GM23338 (cell line): ENCODE measurements around the gene BCL2L2. TPM values are rescaled to one million over a fixed set of nuclear protein-coding genes. Genes with fewer than 3 reads are reported as not detected.
A peak's percentile ranks its signal among the peaks of the same experiment; 100 is the strongest.

ENCODE experiments used
- ATAC-seq: fragments of 200-7000 bp; cut with Tn5 transposase; 3 replicates; pipeline ENCODE4 v1.9.1; 2020
- DNase-seq: peaks from one replicate; pipeline ENCODE4 v3.0.0-alpha.2; 2015; ENCODE audit warnings: low spot score
- H2AFZ ChIP-seq: fragments of 200-600 bp; sonication (generic); 2 replicates; pipeline ENCODE4 v1.8.0; 2016; ENCODE audit warnings: antibody characterized with exemption, mild to moderate bottlenecking, moderate library complexity
- H3F3A ChIP-seq: fragments of 200-600 bp; sonication (generic); replicated peaks from 2 replicates; pipeline ENCODE4 v1.8.0; 2017; ENCODE audit warnings: antibody characterized with exemption, mixed run types, low read depth
- H3K27ac ChIP-seq: fragments of 200-600 bp; sonication (generic); 2 replicates; pipeline ENCODE4 v1.6.1; 2016; ENCODE audit warnings: low read depth
- H3K27me3 ChIP-seq: fragments of 200-600 bp; sonication (generic); 2 replicates; pipeline ENCODE4 v1.8.0; 2016; ENCODE audit warnings: mild to moderate bottlenecking, mixed run types, moderate library complexity; ENCODE audit not compliant: insufficient read depth
- H3K36me3 ChIP-seq: fragments of 200-600 bp; sonication (generic); 2 replicates; pipeline ENCODE4 v1.8.0; 2016; ENCODE audit warnings: mild to moderate bottlenecking; ENCODE audit not compliant: insufficient read depth
- H3K4me1 ChIP-seq: fragments of 200-600 bp; sonication (generic); 2 replicates; pipeline ENCODE4 v1.8.0; 2016; ENCODE audit warnings: mild to moderate bottlenecking, moderate library complexity; ENCODE audit not compliant: insufficient read depth
- H3K4me2 ChIP-seq: fragments of 200-600 bp; sonication (generic); 2 replicates; pipeline ENCODE4 v1.7.1; 2017; ENCODE audit warnings: mixed run types
- H3K4me3 ChIP-seq: fragments of 200-600 bp; sonication (generic); 2 replicates; pipeline ENCODE4 v1.6.1; 2016; ENCODE audit warnings: mixed run types
- H3K79me2 ChIP-seq: fragments of 200-600 bp; sonication (generic); replicated peaks from 2 replicates; pipeline ENCODE4 v1.8.0; 2017; ENCODE audit warnings: mild to moderate bottlenecking; ENCODE audit not compliant: insufficient read depth
- H3K9me2 ChIP-seq: fragments of 200-600 bp; sonication (generic); 2 replicates; pipeline ENCODE4 v1.8.0; 2017; ENCODE audit not compliant: insufficient read depth
- H4K20me1 ChIP-seq: fragments of 200-600 bp; sonication (generic); replicated peaks from 2 replicates; pipeline ENCODE4 v1.8.0; 2017; ENCODE audit warnings: mild to moderate bottlenecking; ENCODE audit not compliant: insufficient read depth
- H3K27ac Mint-ChIP-seq: 2 replicates; pipeline ENCODE4 v1.8.0; 2020; ENCODE audit warnings: inconsistent platforms, mild to moderate bottlenecking, moderate library complexity, mixed read lengths
- H3K27me3 Mint-ChIP-seq: 3 replicates; pipeline ENCODE4 v1.8.0; 2022; ENCODE audit warnings: low read depth, mild to moderate bottlenecking, moderate library complexity, mixed read lengths, inconsistent platforms; ENCODE audit not compliant: insufficient read depth, poor library complexity
- H3K36me3 Mint-ChIP-seq: 3 replicates; pipeline ENCODE4 v1.8.0; 2021; ENCODE audit warnings: low read depth, mild to moderate bottlenecking, inconsistent platforms, moderate library complexity, mixed read lengths
- H3K4me1 Mint-ChIP-seq: 3 replicates; pipeline ENCODE4 v1.8.0; 2020; ENCODE audit warnings: mild to moderate bottlenecking, inconsistent platforms, mixed read lengths
- H3K4me3 Mint-ChIP-seq: 3 replicates; pipeline ENCODE4 v1.8.0; 2021; ENCODE audit warnings: moderate library complexity, mild to moderate bottlenecking, inconsistent platforms, mixed read lengths
- H3K9me3 Mint-ChIP-seq: 3 replicates; pipeline ENCODE4 v1.8.0; 2020; ENCODE audit warnings: moderate library complexity, mild to moderate bottlenecking, inconsistent platforms, mixed read lengths
- CREB1 ChIP-seq: fragments of 250-450 bp; sonication (Bioruptor Pico); IDR thresholded peaks from 2 replicates; pipeline ENCODE4 v1.5.0; 2020; ENCODE audit warnings: low read depth, mild to moderate bottlenecking, moderate library complexity
- EZH2 ChIP-seq: fragments of 200-600 bp; sonication (generic); IDR thresholded peaks from one replicate; pipeline ENCODE4 v1.8.0; 2017; ENCODE audit warnings: antibody characterized with exemption, mild to moderate bottlenecking, low read depth; ENCODE audit not compliant: unreplicated experiment
- JUNB ChIP-seq: IDR thresholded peaks from one replicate; pipeline ENCODE4 v1.6.1; 2016; ENCODE audit warnings: antibody characterized with exemption; ENCODE audit not compliant: unreplicated experiment
- NANOG ChIP-seq: IDR thresholded peaks from 2 replicates; pipeline ENCODE4 v1.6.1; 2016; ENCODE audit warnings: antibody characterized with exemption, borderline replicate concordance
- POLR2AphosphoS5 ChIP-seq: IDR thresholded peaks from 2 replicates; pipeline ENCODE4 v1.6.1; 2016; ENCODE audit warnings: antibody characterized with exemption, low read depth
- STAT1 ChIP-seq: IDR thresholded peaks from one replicate; pipeline ENCODE4 v1.6.1; 2016; ENCODE audit warnings: antibody characterized with exemption; ENCODE audit not compliant: unreplicated experiment
- ZNF114 ChIP-seq: fragments of 250-450 bp; sonication (Bioruptor Pico); IDR thresholded peaks from 2 replicates; pipeline ENCODE4 v1.5.0; 2020; ENCODE audit warnings: mild to moderate bottlenecking, moderate library complexity
- ZNF331 ChIP-seq: fragments of 250-450 bp; sonication (Bioruptor Pico); IDR thresholded peaks from 2 replicates; pipeline ENCODE4 v1.5.0; 2020; ENCODE audit warnings: low read depth, mild to moderate bottlenecking, moderate library complexity
- polyA plus RNA-seq: library from polyadenylated mRNA; unstranded; fragments of >200 nt; fragmentation: Nextera tagmentation; extraction: Ambion mirVana; gene quantifications from 2 replicates; pipeline ENCODE4 v1.2.1, GENCODE V29; 2016
- total RNA-seq: library from RNA; depleted of rRNA; stranded (reverse); fragments of >200 nt; shearing (Covaris generic); gene quantifications from 2 replicates; pipeline ENCODE4 v1.2.3, GENCODE V29; 2014
- TF ChIP-seq, protein P1 (sequence below), 2 experiments: fragments of 200-600 bp in 1 of 2; sonication (generic) in 1 of 2; conservative IDR thresholded peaks; 2 replicates each; pipeline versions ENCODE4 v1.5.1 to v1.6.1; 2016 to 2017; ENCODE audit warnings: antibody characterized with exemption in 2 of 2, low read depth in 2 of 2, mild to moderate bottlenecking in 2 of 2, moderate library complexity in 1 of 2
- TF ChIP-seq, protein P2 (sequence below): IDR thresholded peaks from one replicate; pipeline ENCODE4 v1.6.1; 2018; ENCODE audit warnings: antibody characterized with exemption; ENCODE audit not compliant: unreplicated experiment
- TF ChIP-seq, protein P3 (sequence below): IDR thresholded peaks from 2 replicates; pipeline ENCODE4 v1.6.1; 2016; ENCODE audit warnings: antibody characterized with exemption

BCL2L2 gene
- total and polyA plus RNA-seq, 2 experiments from 2014 or later, result 3.5 to 12.3 TPM

DNA sequence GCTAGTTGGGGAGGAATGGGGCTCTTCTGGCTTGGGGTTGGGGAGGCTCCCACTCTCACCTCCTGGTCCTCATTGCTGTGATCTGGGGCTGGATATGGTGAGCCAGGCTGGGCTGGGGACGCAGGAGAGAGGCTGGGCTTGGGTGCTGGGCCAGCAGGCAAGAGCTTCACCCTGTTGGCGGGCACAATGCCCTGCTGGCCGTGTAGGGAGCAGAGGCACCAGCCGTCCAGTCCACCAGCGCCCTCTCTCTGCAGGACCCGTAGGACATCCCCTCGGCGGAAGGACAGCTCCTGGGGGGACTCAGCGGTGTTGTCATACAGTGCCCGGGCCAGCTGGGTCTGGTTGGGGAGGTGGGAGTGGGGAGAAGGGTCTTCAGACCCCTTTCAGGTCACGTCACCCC, 53.9 kb downstream of the BCL2L2 start:
- H4K20me1 ChIP-seq, result peaks cover 3% of the 10 kb centered on the region; the same call in 1 of the 2 replicates
- H3F3A ChIP-seq, result peaks cover 9% of the 10 kb centered on the region; the same call in 1 of the 2 replicates
- no peak overlapping the region for H3K4me3 ChIP-seq
- Mint-ChIP-seq H3K4me3 (no peak overlapping the region), H3K36me3 (peaks cover 33% of the 10 kb centered on the region), H3K27ac (no peak overlapping the region), H3K9me3 (no peaks in the 10 kb centered on the region; the same call in 2 of the 3 replicates), H3K27me3 (peaks cover 21% of the 10 kb centered on the region), H3K4me1 (peaks cover 33% of the 10 kb centered on the region)
- no peaks in the 10 kb centered on the region for H3K36me3 ChIP-seq
- DNase-seq, result peak; percentile 74
- H3K4me2 ChIP-seq, result no peak overlapping the region
- ATAC-seq, result peak; percentile 25
- peaks cover 22% of the 10 kb centered on the region for H3K4me1 ChIP-seq
- no peak overlapping the region for H2AFZ ChIP-seq
- peaks cover 6% of the 10 kb centered on the region; the same call in 1 of the 2 replicates for H3K79me2 ChIP-seq
- H3K27me3 ChIP-seq, result peaks cover 20% of the 10 kb centered on the region
- TF ChIP-seq, protein P1, sequence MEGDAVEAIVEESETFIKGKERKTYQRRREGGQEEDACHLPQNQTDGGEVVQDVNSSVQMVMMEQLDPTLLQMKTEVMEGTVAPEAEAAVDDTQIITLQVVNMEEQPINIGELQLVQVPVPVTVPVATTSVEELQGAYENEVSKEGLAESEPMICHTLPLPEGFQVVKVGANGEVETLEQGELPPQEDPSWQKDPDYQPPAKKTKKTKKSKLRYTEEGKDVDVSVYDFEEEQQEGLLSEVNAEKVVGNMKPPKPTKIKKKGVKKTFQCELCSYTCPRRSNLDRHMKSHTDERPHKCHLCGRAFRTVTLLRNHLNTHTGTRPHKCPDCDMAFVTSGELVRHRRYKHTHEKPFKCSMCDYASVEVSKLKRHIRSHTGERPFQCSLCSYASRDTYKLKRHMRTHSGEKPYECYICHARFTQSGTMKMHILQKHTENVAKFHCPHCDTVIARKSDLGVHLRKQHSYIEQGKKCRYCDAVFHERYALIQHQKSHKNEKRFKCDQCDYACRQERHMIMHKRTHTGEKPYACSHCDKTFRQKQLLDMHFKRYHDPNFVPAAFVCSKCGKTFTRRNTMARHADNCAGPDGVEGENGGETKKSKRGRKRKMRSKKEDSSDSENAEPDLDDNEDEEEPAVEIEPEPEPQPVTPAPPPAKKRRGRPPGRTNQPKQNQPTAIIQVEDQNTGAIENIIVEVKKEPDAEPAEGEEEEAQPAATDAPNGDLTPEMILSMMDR (conservative IDR thresholded peaks at IDR 0.05; ENCODE audit: low read depth in 2 of 2), result peak; percentile 42 to 78
- TF ChIP-seq EZH2 (no peak), JUNB (no peak)
- no peaks in the 10 kb centered on the region for H3K9me2 ChIP-seq
- 0 out of 2 replicates have a peak overlapping the region, but pooled peaks have one; percentile 12 for H3K27ac ChIP-seq

DNA sequence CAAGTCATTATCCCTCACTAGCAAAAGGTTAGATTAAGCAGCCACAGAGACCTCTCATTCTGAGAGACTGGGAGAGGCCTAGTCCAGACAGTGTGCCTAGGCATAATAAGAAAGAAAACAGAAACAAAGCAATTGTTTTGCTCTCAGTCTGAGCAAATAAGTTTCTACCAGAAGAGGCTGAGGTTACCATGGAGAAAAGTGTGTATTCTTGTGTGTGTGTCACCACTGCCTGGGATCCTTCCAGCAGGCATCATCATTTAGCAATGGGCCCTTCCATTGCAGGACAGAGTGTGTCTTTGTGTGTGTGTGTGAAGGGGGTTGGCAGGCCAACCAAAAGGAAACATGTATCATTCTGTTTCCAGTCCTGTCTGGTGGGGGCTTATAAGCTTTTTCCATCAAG, 54.7 kb downstream of the BCL2L2 start:
- Histone ChIP-seq H3K9me2 (no peaks in the 10 kb centered on the region), H3K4me1 (peaks cover 22% of the 10 kb centered on the region), H3F3A (peaks cover 9% of the 10 kb centered on the region; the same call in 1 of the 2 replicates), H3K27ac (0 out of 2 replicates have a peak overlapping the region, but pooled peaks have one; percentile 12), H3K36me3 (no peaks in the 10 kb centered on the region), H3K4me3 (no peak overlapping the region), H2AFZ (no peak overlapping the region), H4K20me1 (peaks cover 3% of the 10 kb centered on the region; the same call in 1 of the 2 replicates), H3K79me2 (peaks cover 6% of the 10 kb centered on the region; the same call in 1 of the 2 replicates), H3K4me2 (no peak overlapping the region), H3K27me3 (peaks cover 16% of the 10 kb centered on the region)
- Mint-ChIP-seq H3K36me3 (peaks cover 30% of the 10 kb centered on the region), H3K4me1 (peaks cover 33% of the 10 kb centered on the region), H3K27ac (no peak overlapping the region), H3K9me3 (no peaks in the 10 kb centered on the region; the same call in 2 of the 3 replicates), H3K4me3 (no peak overlapping the region; the same call in 2 of the 3 replicates), H3K27me3 (peaks cover 21% of the 10 kb centered on the region)
- TF ChIP-seq CREB1 (no peak), STAT1 (no peak), NANOG (no peak), ZNF114 (CRISPR knock-in tag) (no peak), POLR2AphosphoS5 (no peak), EZH2 (no peak), ZNF331 (CRISPR knock-in tag) (no peak), JUNB (no peak)
- TF ChIP-seq, protein P2, sequence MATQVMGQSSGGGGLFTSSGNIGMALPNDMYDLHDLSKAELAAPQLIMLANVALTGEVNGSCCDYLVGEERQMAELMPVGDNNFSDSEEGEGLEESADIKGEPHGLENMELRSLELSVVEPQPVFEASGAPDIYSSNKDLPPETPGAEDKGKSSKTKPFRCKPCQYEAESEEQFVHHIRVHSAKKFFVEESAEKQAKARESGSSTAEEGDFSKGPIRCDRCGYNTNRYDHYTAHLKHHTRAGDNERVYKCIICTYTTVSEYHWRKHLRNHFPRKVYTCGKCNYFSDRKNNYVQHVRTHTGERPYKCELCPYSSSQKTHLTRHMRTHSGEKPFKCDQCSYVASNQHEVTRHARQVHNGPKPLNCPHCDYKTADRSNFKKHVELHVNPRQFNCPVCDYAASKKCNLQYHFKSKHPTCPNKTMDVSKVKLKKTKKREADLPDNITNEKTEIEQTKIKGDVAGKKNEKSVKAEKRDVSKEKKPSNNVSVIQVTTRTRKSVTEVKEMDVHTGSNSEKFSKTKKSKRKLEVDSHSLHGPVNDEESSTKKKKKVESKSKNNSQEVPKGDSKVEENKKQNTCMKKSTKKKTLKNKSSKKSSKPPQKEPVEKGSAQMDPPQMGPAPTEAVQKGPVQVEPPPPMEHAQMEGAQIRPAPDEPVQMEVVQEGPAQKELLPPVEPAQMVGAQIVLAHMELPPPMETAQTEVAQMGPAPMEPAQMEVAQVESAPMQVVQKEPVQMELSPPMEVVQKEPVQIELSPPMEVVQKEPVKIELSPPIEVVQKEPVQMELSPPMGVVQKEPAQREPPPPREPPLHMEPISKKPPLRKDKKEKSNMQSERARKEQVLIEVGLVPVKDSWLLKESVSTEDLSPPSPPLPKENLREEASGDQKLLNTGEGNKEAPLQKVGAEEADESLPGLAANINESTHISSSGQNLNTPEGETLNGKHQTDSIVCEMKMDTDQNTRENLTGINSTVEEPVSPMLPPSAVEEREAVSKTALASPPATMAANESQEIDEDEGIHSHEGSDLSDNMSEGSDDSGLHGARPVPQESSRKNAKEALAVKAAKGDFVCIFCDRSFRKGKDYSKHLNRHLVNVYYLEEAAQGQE, result no peak
- TF ChIP-seq, protein P3, sequence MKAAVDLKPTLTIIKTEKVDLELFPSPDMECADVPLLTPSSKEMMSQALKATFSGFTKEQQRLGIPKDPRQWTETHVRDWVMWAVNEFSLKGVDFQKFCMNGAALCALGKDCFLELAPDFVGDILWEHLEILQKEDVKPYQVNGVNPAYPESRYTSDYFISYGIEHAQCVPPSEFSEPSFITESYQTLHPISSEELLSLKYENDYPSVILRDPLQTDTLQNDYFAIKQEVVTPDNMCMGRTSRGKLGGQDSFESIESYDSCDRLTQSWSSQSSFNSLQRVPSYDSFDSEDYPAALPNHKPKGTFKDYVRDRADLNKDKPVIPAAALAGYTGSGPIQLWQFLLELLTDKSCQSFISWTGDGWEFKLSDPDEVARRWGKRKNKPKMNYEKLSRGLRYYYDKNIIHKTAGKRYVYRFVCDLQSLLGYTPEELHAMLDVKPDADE, result no peak
- DNase-seq, result no peak
- ATAC-seq, result no peak
